ENCODE data around the gene TMEM179B.

- TF ChIP-seq POLR2AphosphoS5 (IDR thresholded peaks at IDR 0.05; ENCODE audit: low read depth, low read length), result no peak
- no peak for TF ChIP-seq POLR2A (IDR thresholded peaks at IDR 0.05; ENCODE audit: low read depth, low read length)
Observed at GRCh38 chr11:62799486-62799885, 12.3 kb downstream of the TMEM179B start.

Data from GM12891 (cell line).